Pons (tissue), 1 donor: ENCODE results near the gene SLC24A4.
A peak's percentile ranks its signal among the peaks of the same experiment; 100 is the strongest.
"Not testable (repeated sequence)": the region's sequence is repeated elsewhere in the genome, so short reads cannot be mapped to it uniquely, and the experiment has no call there.

Experiments used
- DNase-seq: peaks from one replicate; pipeline ENCODE4 v3.0.0-alpha.2; 2016; ENCODE audit warnings: low spot score

The SLC24A4 gene

DNA sequence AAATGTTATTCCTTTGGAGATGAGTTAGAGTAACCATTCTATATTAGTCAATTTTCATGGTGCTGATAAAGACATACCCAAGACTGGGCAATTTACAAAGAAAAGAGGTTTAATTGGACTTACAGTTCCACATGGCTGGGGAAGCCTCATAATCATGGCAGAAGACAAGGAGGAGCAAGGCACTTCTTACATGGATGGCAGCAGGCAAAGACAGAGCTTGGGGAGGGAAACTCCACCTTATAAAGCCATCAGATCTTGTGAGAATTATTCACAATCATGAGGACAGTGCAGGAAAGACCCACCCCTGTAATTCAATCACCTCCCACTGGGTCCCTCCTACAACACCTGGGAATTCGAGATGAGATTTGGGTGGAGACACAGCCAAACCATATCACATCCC is 79.5 kb downstream of the SLC24A4 start:
- DNase-seq = not testable (repeated sequence)

DNA sequence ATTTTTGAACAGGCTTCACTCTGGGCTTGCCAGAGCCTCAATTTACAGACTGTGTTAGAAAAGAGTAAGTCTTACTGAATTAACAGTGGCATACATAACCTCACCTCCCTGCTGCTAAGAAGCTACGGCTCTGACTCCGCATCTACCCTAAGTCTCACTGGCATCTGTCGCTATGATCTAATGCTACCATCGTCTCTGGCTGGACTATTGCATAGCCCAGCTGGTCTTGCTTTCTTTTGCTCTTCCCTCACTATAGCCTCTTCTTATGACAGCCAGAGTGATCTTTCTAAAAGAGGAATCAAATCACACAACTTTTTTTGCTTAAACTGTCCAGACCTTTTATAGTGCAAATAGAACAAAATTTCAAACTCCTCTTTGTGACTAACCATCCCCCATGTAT is 81.1 kb downstream of the SLC24A4 start:
- DNase-seq = peak; percentile 25

DNA sequence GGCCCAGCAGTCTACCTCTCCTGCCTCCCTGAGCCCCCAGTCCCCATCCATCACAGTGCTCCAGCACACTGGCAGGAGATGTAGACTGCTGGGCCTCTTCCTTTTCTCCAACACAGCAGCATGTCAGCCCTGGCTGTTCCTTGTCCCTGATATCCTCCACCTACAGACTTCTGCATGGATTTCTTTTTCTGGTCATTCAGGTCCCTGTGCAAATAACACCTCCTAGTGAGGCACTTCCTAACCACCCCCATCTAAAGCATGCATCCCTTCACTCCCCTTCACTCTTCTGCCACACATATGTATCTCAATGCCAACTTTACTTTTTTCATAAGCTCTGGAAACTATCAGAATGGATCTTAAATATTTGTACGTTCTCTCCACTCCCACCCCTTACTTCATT is 81.5 kb downstream of the SLC24A4 start:
- DNase-seq = no peak

DNA sequence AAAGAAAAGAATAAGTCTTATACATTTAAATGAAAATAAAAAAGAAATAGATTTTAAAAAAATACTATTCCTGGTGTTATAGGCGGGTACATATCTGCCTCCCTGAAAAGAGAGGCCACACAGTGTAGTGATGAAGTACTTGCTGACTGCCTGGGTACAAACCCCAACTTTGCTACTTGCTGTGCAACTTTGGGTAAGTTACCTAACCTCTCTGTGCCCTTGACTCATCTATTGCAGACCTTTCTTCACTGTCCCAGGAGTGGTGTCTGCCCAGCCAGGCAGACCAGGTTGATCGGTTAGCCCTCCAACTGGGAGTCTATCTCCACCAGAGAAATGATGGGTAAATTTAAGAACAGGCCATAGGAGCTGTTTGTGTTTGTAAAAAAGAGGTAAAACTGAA is 82.0 kb downstream of the SLC24A4 start:
- DNase-seq = no peak

DNA sequence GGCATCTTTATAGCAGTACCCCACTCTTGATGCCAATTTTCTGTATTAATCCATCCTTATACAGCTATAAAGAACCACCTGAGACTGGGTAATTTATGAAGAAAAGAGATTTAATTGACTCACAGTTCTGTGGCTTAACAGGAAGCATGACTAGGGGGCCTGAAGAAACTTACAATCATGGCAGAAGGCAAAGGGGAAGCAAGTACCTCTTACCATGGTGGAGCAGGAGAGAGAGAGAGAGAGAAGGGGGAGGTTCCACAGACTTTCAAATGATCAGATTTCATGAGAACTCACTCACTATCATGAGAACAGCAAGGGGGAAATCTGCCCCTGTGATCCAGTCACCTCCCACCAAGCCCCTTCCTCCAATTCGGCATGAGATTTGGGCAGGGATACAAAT is 84.4 kb downstream of the SLC24A4 start:
- no peak for DNase-seq

DNA sequence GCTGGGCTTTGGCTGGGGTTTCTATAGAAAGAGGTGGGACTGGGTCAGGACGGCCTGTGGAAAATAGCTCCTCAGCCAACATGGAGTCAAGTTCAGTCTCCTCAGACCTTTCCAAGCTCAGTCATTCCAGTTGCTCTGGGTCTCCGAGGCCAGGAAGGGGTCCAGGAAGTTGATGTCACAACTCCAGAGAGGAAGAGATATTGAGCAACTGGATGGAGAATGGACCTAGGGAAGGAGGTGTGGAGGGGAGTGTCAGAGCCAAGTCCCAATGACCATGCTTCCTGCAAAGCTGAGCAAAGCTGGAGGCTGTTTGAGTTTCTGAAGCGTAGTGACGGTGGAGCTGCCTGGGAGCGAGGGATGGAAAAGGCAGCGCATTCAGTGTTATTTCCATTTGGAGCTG is 86.1 kb downstream of the SLC24A4 start:
- no peak for DNase-seq

DNA sequence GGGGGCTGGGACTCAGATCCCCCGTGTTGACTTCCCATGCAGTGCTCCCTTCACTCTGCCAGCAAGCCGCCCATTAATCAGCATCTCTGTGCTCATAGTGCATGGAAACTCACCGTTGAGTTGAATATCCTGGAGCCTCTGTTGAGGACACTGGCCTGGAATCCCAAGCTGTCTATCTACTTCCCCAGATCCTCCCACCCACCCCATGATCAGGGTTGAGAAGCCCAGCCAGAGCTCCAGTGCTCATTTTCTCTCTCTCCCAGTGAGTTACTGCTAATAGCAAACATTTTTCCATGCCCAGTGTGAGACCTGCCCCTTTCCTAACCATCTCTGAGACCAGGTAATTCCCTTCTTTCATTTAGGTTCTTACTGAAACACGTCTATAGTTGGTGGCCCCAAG is 88.2 kb downstream of the SLC24A4 start:
- DNase-seq = no peak

DNA sequence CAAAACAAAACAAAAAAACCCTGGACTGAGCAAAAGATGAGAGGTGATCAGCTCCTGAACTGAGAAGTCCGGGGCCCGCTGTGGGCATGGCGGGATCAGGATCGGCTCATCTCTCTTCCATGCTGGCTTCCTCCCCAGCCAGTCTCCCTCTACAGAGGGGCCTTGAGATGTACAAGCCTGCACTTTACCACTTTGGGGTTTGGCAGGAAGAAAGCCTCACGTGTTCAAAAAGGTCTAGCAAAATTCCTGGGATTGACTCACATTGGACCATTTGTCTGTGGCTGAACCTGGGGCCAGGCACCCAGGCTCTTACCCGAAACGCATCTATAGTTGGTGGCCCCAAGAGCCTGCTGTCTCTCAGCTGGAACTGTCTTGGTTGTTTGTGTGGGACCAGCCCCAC is 89.0 kb downstream of the SLC24A4 start:
- DNase-seq = no peak

DNA sequence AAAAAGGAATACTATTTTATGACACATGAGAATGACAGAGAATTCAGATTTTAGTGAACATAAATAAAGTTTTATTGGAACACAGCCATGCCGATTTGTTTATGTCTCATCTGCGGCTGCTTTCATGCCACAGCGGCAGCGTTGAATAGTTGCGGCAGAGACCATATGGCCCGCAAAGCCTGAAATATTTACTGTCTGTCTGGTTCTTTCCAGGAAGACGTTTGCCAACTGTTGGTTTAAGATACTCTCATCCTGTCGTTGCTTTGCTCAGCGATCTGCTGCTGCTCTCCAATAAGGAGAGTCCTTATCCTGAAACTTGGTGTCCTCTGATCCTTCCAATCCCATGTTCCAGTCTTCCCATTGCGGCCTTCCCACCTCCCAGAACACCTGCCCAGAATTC is 89.9 kb downstream of the SLC24A4 start:
- DNase-seq = no peak

DNA sequence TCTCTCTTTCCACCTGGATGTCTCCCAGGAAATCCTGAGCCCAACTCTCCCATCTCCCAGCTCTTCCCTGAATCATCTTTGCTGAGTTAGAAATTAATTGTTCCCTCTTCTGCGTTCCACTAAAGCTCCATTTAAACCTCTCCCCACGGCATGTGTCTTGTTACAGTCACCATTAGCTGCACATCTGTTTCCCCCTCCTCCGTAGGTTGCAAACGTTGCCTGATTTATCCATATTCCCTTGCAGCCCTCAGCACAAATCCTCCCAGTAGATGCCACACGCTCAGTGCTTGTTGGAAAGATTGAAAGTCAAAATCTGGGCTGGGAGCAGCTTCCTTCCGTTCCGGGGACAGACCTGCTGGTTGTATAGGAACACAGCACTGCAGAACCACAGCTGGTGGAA is 90.4 kb downstream of the SLC24A4 start:
- no peak for DNase-seq

DNA sequence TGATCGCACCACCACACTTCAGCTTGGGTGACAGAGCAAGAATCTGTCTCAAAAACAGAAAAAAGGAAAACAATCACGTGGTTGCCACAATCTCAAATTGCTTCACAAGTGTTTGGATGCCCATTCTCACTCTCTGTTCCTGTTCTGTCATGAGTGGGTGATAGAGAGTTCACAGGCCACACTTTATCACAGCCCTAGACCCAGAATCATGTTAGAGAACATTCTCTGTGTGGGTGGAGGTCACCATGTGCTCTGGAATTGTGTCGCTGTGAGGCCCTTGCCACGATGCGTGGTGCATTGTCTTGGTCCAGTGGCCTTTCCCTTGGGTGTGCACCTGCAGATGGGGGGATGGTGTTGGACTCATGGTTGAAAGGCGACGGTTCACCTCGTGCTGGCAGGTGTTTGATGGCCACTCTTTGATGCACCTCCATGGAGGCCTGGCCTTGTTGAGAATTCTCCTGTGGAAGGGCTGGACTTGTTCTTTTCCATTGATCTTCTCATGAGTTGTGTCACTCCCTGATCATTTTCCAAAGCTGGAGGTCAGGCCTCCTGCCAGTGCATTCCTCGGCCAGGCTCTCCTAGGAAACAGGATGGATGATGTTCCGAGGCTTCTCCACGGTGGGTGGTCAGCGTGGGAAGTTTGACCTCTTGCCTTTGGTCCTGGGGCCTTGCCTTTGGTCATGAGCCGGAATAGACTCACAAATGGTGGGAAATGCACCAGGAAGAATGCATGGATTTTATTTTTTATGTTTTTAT is 91.9 kb downstream of the SLC24A4 start:
- DNase-seq = peak; percentile 54

DNA sequence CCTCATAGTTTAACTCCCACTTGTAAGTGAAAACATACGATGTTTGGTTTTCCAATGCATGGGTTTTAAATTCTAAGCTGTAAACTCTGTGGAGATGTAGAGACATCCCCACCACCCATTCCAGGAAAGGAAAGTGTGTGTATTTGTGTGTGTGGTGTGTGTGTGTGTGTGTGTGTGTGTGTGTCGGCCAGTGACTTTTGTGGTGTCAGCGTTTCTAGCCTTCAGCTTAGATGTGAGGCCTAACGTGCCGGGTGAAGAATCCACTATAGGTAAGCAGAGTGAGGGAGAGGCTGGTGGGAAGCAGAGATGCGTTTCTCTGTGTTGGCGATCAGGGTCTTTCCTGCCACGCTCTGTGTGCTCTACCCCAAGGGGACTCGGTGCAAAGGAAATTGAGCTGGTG is 93.0 kb downstream of the SLC24A4 start:
- no peak for DNase-seq

DNA sequence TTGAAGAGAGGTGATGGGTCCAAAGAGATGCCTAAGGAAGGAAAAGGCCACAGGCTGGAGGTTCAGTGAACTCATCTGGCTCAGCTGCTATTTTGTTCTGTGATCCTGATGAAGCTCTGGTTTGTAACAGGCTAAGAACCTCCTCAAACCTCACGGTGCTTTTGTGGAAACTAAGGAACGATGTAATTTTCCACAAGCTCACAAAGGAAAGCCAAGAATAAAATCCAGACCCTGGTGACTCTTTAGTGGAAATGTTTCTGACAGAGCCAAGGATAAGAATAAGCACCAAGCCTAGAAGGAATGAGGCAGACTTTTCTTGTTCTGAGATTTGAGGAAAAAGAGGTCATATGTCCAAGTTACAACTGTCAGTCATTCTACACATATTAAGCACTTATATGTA is 93.6 kb downstream of the SLC24A4 start:
- DNase-seq = no peak

DNA sequence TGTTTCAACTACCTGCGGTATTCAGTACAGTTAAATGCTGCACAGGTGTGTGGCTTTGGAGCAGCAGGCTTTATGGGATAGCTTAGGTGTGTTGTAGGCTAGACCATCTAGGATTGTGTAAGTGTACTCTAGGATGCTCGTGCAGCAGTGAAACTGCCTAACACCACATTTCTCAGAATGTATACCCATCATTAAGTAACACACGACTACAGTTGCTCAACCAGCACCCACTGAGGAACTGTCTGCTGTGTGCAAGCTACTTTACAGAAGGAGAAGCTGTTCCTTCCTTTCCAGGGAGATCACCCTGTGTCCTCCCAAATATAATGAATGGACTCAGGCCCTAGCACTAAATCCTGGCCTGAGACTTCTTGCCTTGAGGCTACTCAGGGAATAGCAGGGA is 94.8 kb downstream of the SLC24A4 start:
- peak; percentile 56 for DNase-seq

DNA sequence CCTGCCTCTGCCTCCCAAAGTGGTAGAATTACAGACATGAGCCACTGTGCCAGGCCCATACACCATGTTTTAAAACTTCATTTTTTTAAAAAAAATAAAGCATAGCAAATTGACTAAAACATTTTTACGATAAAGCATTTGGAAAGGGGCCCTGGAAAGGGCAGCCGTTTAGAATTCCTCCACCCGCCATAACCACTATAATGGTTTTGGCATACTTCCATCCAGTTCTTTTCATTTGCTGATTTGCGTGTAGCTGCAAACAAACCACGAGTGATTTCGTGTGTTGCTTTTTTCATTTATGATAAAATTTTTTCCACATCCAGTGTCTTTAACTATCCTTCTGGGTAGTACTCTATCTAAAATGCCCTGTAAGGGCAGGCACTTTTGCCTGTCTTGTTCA is 98.8 kb downstream of the SLC24A4 start:
- no peak for DNase-seq

DNA sequence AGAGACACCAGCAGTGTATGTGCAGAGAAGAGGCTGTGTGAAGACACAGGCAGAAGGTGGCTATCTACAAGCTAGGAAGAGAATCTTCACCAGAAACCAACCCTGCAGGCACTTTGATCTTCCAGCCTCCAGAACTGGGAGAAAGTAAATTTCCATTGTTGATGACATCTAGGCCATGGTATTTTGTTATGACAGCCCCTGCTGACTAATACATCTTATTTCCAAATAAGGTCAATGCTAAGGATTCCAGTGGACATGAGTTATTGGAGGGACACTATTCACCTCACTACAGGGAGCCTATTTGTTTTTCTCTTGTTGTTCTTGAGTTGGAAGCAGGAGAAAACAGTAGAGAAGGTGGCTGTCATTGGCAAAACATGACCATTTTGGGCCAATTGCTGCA is 102.1 kb downstream of the SLC24A4 start:
- no peak for DNase-seq

DNA sequence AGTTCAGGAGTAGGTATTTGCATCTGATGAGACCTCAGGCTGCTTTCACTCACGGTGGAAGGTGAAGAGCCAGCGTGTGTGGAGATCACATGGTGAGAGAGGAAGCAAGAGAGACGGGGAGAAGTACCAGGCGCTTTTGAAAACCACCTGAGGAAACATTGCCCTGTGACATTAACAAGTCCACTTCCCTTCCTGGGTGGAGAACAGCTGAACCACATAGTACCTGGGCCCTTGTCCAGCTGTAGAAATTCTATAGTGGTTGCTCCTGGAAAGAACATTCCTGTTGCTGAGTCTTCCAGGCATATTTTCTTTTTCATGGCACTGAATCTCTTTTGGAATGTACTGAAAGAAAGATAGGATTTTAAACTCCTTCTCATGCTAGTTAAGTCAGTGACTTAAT is 103.3 kb downstream of the SLC24A4 start:
- DNase-seq = no peak

DNA sequence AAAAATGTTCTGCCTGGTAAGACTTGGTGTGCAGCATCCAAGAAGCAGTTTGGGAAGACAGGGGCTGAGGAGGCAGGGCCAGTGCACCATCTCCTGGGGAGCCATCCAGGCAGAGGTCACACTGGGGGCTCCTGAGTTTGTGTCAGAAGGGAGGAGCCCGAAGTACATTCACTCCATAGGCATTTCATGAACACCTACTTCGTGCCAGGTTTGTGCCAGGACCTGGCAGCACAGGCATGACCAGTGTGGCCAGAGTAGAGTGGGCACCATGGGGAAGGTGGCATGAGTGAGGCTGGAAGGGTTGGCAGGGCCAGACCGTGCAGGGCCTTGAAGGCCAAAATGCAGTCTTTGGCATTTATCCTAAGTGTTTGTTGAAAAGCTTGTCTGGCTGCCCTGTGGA is 104.1 kb downstream of the SLC24A4 start:
- no peak for DNase-seq

DNA sequence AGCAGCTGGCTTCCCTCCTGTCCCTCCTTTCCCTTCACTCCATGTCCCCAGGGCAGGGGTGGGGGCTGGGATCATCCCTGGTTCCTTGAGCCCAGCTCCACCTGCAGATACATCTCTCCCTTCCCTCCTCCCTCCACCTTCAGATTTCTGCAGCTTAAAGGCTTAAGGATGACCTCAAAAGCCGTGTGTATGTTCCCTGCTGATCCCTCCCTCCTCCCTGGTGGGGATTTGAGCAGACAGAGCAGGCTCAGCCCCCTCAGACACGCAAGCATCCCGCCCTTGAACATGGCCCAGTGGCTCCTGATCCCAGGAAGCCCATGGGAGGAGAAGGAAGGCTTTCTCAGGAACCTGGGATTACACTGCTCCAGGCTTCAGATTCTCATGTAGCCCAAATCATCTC is 107.7 kb downstream of the SLC24A4 start:
- DNase-seq = no peak

DNA sequence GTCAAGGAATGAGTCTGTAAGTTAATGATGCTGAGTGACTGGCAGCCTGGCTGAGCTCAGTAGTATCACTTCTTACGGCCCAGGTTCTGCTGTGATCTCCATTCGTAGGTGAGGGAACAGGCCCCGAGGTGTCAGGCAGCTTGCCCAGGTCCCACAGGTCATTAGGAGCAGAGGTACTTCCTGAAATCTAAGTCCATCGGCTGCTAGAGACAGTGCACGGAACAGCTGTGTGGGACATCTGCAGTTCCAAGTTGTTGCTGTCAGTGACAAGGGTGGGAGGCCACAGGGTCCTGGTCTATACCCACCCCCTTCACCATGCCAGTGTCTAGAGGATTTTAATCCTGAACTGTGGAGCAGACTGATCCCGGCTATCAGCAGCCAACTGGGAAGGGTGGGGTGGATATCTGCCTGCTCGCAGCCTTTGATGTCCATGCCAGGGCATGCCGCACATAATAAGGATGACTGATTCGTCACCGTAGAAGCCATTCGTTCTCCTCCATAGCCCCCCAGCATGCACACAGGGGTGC is 108.3 kb downstream of the SLC24A4 start:
- no peak for DNase-seq

DNA sequence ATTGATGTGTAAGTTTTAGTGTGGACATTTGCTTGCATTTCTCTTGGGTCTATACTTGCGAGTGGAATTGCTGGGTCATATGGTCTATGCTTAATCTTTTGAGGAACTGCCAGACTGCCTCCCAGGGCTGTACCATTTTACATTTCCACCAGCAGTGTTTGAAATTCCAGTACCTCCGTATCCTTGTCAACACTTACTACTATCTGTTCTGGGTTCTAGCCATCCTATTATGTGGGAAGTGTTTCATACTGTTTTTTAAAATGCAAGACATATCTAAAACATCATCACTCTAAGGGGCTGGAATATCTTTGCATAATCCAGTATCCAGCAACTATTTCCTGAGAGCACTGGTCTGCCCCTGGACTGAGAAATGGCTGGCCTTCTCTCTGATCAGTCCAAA is 110.4 kb downstream of the SLC24A4 start:
- no peak for DNase-seq

DNA sequence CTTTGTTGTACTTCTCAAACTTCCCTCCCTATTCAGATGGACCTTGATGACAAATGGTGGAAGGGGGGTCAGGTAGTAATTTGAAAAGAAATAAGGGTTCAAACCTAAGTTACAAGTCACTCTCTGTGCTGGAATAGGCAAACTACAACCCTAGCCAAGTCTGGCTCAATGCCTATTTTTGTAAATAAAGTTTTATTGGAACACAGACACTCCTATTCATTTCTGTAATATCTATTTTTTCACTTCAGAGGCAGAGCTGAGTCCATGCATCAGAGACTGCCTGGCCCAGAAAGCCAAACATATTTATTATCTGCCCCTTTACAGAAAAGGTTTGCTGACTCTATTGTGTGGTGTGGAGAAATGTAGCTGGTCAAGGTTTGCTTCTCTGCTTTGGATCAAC is 112.2 kb downstream of the SLC24A4 start:
- DNase-seq = no peak

DNA sequence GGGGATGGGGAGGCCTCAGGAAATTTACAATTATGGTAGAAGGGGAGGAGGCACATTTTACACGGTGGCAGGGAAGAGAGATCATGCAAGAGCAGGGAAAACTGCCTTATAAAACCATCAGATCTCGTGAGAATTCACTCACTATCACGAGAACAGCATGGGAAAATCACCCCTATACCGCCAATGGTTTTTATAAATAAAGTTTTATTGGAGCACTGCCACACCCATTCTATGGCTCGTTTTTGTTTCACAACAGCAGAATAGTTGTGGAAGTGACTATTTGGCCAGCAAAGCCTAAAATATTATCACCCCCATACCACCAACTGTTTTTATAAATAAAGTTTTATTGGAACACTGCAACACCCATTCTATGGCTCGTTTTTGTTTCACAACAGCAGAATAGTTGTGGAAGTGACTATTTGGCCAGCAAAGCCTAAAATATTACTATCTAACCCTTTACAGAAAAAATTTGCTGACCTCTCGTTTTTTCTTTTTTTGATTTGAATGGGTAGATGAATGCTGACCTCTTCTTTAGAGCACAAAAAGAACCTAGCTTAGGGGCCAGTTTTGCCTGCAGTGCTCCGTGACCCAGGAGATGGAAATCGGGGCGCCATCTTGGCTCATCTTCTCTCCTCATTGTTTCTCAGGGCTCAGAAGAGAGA is 113.3 kb downstream of the SLC24A4 start:
- DNase-seq = no peak

DNA sequence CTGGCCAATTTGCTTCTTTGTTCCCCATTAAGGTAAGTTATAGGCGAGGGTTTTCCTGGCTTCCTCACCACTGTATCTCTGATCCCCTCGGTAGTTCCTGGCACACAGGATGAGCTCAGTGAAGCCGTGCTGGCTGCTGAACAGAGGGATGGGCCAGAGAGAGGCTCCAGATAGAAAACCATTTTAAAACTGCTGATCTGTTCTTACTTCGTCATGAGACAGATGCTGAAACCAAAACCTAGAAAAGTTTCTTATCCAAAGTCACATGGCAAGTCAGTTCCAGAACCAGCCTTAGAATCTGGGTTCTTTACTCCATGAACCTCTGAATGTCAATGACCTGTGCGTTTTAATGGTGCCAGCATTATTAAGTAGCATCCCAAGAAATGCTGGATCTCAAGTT is 114.3 kb downstream of the SLC24A4 start:
- no peak for DNase-seq
